Esophagus muscularis mucosa (tissue), 4 donors: ENCODE results near the gene MAML3. TPM values are rescaled to one million over a fixed set of nuclear protein-coding genes. Genes with fewer than 3 reads are reported as not detected.

Source experiments
- DNase-seq: peaks from one replicate; pipeline ENCODE4 v3.0.0-alpha.2; 2017; ENCODE audit errors: extremely low spot score
- H3K27ac ChIP-seq, 4 donors: fragments of 200-600 bp; sonication (generic); replicated peaks in 1 of 4; 1 replicate in 3 of 4; 2 replicates in 1 of 4; pipeline ENCODE4 v1.5.1; 2016 to 2019; ENCODE audit warnings: mild to moderate bottlenecking in 1 of 4
- H3K27me3 ChIP-seq, 4 donors: fragments of 200-600 bp; sonication (generic); one replicate each; pipeline versions ENCODE4 v1.5.1 to v1.6.0; 2016 to 2019
- H3K36me3 ChIP-seq, 4 donors: fragments of 200-600 bp; sonication (generic); one replicate each; pipeline ENCODE4 v1.5.1; 2016 to 2019
- H3K4me1 ChIP-seq, 4 donors: fragments of 200-600 bp; sonication (generic); one replicate each; pipeline ENCODE4 v1.5.1; 2016 to 2019
- H3K4me3 ChIP-seq, 4 donors: fragments of 200-600 bp; sonication (generic); 1 replicate in 2 of 4; 2 replicates in 2 of 4; pipeline ENCODE4 v1.5.1; 2016 to 2019; ENCODE audit warnings: mild to moderate bottlenecking in 4 of 4, moderate library complexity in 1 of 4
- H3K9me3 ChIP-seq, 4 donors: fragments of 200-600 bp; sonication (generic); 1 replicate in 3 of 4; 2 replicates in 1 of 4; pipeline ENCODE4 v1.5.1; 2016 to 2019
- CTCF ChIP-seq, 3 experiments: fragments of 200-600 bp in 2 of 3; fragments of 450-650 bp in 1 of 3; sonication (generic) in 2 of 3; IDR thresholded peaks; one replicate each; pipeline ENCODE4 v1.5.1; 2017 to 2019; ENCODE audit warnings: antibody characterized with exemption in 3 of 3, mild to moderate bottlenecking in 2 of 3, moderate library complexity in 1 of 3
- EP300 ChIP-seq: sonication (generic); formaldehyde crosslinking; IDR thresholded peaks from one replicate; pipeline ENCODE4 v1.6.1; 2017; ENCODE audit warnings: antibody characterized with exemption
- POLR2A ChIP-seq: fragments of 450-650 bp; IDR thresholded peaks from one replicate; pipeline ENCODE4 v1.6.1; 2017; ENCODE audit warnings: antibody characterized with exemption, moderate library complexity, mild to moderate bottlenecking, low read depth
- POLR2AphosphoS5 ChIP-seq, 2 donors: sonication (generic); formaldehyde crosslinking; IDR thresholded peaks; one replicate each; pipeline ENCODE4 v1.6.1; 2017; ENCODE audit warnings: antibody characterized with exemption in 2 of 2
- WGBS: methylation state at CpG from one replicate; pipeline ENCODE4 v1.1.5; 2018; 5-methylcytosine and 5-hydroxymethylcytosine counted together
- intact Hi-C: fragments of 100-400 bp; cut with DNase I; formaldehyde crosslinking; loops from one replicate; pipeline ENCODE4 v1.15.1; 2023
- total RNA-seq, 4 donors: library from RNA; depleted of rRNA; stranded (reverse); fragments of >200 nt; gene quantifications; one replicate each; pipeline versions ENCODE4 v1.1.0 to v1.2.1, GENCODE V29; 2016

Gene MAML3
- total RNA-seq, 4 donors from 2014 or later, result 5.0 to 8.7 (median 7.1) TPM

GRCh38 chr4:140059159-140059558 is 94.8 kb downstream of the MAML3 start:
- intact Hi-C loops, result loop anchor here (10.0 kb wide), 1 partner anchor 266 kb away; no protein-coding TSS in a partner anchor
- DNase-seq, result no peak
- H3K36me3 ChIP-seq, result no peaks in the 10 kb centered on the region
- no peaks in the 10 kb centered on the region for H3K9me3 ChIP-seq
- H3K4me3 ChIP-seq, result no peak overlapping the region
- peak overlapping the region in 2 of 4 donors; percentile 7 to 20 for H3K27ac ChIP-seq
- TF ChIP-seq CTCF (IDR thresholded peaks at IDR 0.05) (no peak), POLR2AphosphoS5 (IDR thresholded peaks at IDR 0.05) (peak in 1 of 2 donors; percentile 39), POLR2A (no peak), EP300 (no peak)
- peaks cover 4 to 23% (median 14%) of the 10 kb centered on the region in 4 donors for H3K4me1 ChIP-seq
- WGBS, result 24% methylated on average over 1 of the region's 1 CpG
- H3K27me3 ChIP-seq, result no peaks in the 10 kb centered on the region

- H3K9me3 ChIP-seq, result no peaks in the 10 kb centered on the region
- H3K4me3 ChIP-seq, result no peak overlapping the region
- WGBS, result 71% methylated on average over 2 of the region's 2 CpGs
- H3K36me3 ChIP-seq, result no peaks in the 10 kb centered on the region
- intact Hi-C loops, result loop anchor here (10.0 kb wide), 1 partner anchor 267 kb away; no protein-coding TSS in a partner anchor
- DNase-seq, result no peak
- peaks cover 4 to 23% (median 14%) of the 10 kb centered on the region in 4 donors for H3K4me1 ChIP-seq
- no peak for TF ChIP-seq POLR2AphosphoS5 (IDR thresholded peaks at IDR 0.05)
- TF ChIP-seq POLR2A, result no peak
- no peak for TF ChIP-seq CTCF (IDR thresholded peaks at IDR 0.05)
- H3K27me3 ChIP-seq, result no peaks in the 10 kb centered on the region
- no peak overlapping the region for H3K27ac ChIP-seq
Measured at GRCh38 chr4:140057701-140058100, 96.3 kb downstream of the MAML3 start.

GRCh38 chr4:140056015-140056414 is 98.0 kb downstream of the MAML3 start:
- intact Hi-C loops, result loop anchor here (10.0 kb wide), 1 partner anchor 269 kb away; no protein-coding TSS in a partner anchor
- WGBS, result 96% methylated on average over 3 of the region's 3 CpGs
- H3K36me3 ChIP-seq, result no peaks in the 10 kb centered on the region

GRCh38 chr4:140054861-140055260 is 99.1 kb downstream of the MAML3 start:
- H3K36me3 ChIP-seq, result no peaks in the 10 kb centered on the region
- no peak overlapping the region for H3K27ac ChIP-seq
- no peak for DNase-seq
- TF ChIP-seq CTCF (IDR thresholded peaks at IDR 0.05), result no peak
- TF ChIP-seq EP300, result no peak
- no peak for TF ChIP-seq POLR2AphosphoS5 (IDR thresholded peaks at IDR 0.05)
- TF ChIP-seq POLR2A, result no peak
- no peaks in the 10 kb centered on the region for H3K27me3 ChIP-seq
- intact Hi-C loops, result loop anchor here (5.0 to 10.0 kb wide), 3 partner anchors 197 to 323 kb away; no protein-coding TSS in a partner anchor
- peaks cover 9 to 18% (median 18%) of the 10 kb centered on the region in 4 donors for H3K4me1 ChIP-seq
- no peaks in the 10 kb centered on the region for H3K9me3 ChIP-seq
- no peak overlapping the region for H3K4me3 ChIP-seq
- 59% methylated on average over 1 of the region's 1 CpG for whole genome bisulfite sequencing

More at GRCh38 chr4:140056015-140056414, 98.0 kb downstream of the MAML3 start:
- TF ChIP-seq POLR2AphosphoS5 (IDR thresholded peaks at IDR 0.05), result no peak
- TF ChIP-seq CTCF (IDR thresholded peaks at IDR 0.05), result no peak
- no peak for TF ChIP-seq EP300
- TF ChIP-seq POLR2A, result no peak
- H3K9me3 ChIP-seq, result no peaks in the 10 kb centered on the region
- no peak for DNase-seq
- H3K4me3 ChIP-seq, result no peak overlapping the region
- H3K4me1 ChIP-seq, result peaks cover 4 to 15% (median 13%) of the 10 kb centered on the region in 4 donors
- no peak overlapping the region for H3K27ac ChIP-seq
- no peaks in the 10 kb centered on the region for H3K27me3 ChIP-seq

GRCh38 chr4:140053185-140053584 is 100.8 kb downstream of the MAML3 start:
- no peaks in the 10 kb centered on the region for H3K27me3 ChIP-seq
- TF ChIP-seq EP300 (no peak), POLR2AphosphoS5 (IDR thresholded peaks at IDR 0.05) (no peak), CTCF (IDR thresholded peaks at IDR 0.05) (no peak), POLR2A (no peak)
- intact Hi-C loops, result loop anchor here (5.0 to 10.0 kb wide), 3 partner anchors 199 to 321 kb away; no protein-coding TSS in a partner anchor
- no peak overlapping the region for H3K4me3 ChIP-seq
- no peak overlapping the region for H3K27ac ChIP-seq
- 90% methylated on average over 4 of the region's 4 CpGs for WGBS
- H3K4me1 ChIP-seq, result peaks cover 22 to 23% (median 23%) of the 10 kb centered on the region in 4 donors
- no peak for DNase-seq
- no peaks in the 10 kb centered on the region for H3K9me3 ChIP-seq
- H3K36me3 ChIP-seq, result no peaks in the 10 kb centered on the region
